Transverse colon (tissue), 4 donors: ENCODE data around the gene NUMB. TPM values are rescaled to one million over a fixed set of nuclear protein-coding genes. Genes with fewer than 3 reads are reported as not detected.

Source experiments
- DNase-seq: peaks from one replicate; pipeline ENCODE4 v3.0.0-alpha.2; 2019
- H3K27ac ChIP-seq, 4 donors: fragments of 200-600 bp; sonication (generic); 2 replicates each; pipeline ENCODE4 v1.5.1; 2016 to 2018; ENCODE audit warnings: inconsistent platforms in 4 of 4
- H3K27me3 ChIP-seq: fragments of 200-600 bp; sonication (generic); 2 replicates; pipeline ENCODE4 v1.5.1; 2017; ENCODE audit warnings: inconsistent platforms
- H3K36me3 ChIP-seq, 4 donors: fragments of 200-600 bp; sonication (generic); 2 replicates each; pipeline ENCODE4 v1.5.1; 2017 to 2019; ENCODE audit warnings: inconsistent platforms in 4 of 4
- H3K4me1 ChIP-seq, 4 donors: fragments of 200-600 bp; sonication (generic); 2 replicates each; pipeline ENCODE4 v1.5.1; 2017 to 2020; ENCODE audit warnings: inconsistent platforms in 4 of 4
- H3K4me3 ChIP-seq, 4 donors: fragments of 200-600 bp; sonication (generic); 1 replicate in 1 of 4; 2 replicates in 3 of 4; pipeline versions ENCODE4 v1.5.1 to v1.6.1; 2017 to 2019; ENCODE audit warnings: inconsistent platforms in 4 of 4
- H3K9me3 ChIP-seq, 2 donors: fragments of 200-600 bp; sonication (generic); 2 replicates each; pipeline ENCODE4 v1.5.1; 2017 to 2019; ENCODE audit warnings: inconsistent platforms in 2 of 2
- EP300 ChIP-seq: sonication (generic); formaldehyde crosslinking; IDR thresholded peaks from one replicate; pipeline ENCODE4 v1.6.1; 2017; ENCODE audit warnings: antibody characterized with exemption, low read depth
- POLR2A ChIP-seq: fragments of 450-650 bp; IDR thresholded peaks from one replicate; pipeline ENCODE4 v1.6.1; 2016; ENCODE audit warnings: antibody characterized with exemption, mild to moderate bottlenecking, moderate library complexity
- POLR2AphosphoS5 ChIP-seq, 3 donors: sonication (generic); formaldehyde crosslinking; IDR thresholded peaks; one replicate each; pipeline ENCODE4 v1.6.1; 2016; ENCODE audit warnings: antibody characterized with exemption in 3 of 3
- WGBS, 2 donors: methylation state at CpG; one replicate each; pipeline ENCODE4 v1.1.5; 2018; ENCODE audit warnings: low coverage in 1 of 2; 5-methylcytosine and 5-hydroxymethylcytosine counted together
- in situ Hi-C, 4 donors: fragments of 200-750 bp; cut with MboI; loops; one replicate each; pipeline versions ENCODE4 v1.15.0 to v1.15.1; 2017; ENCODE audit warnings: low sequenced_read_pairs in 3 of 4, low pct_ligation_motif_present in 1 of 4, low pct_unique_long_range_greater_than_20kb in 1 of 4
- intact Hi-C: fragments of 100-400 bp; cut with DNase I; formaldehyde crosslinking; loops from one replicate; pipeline ENCODE4 v1.15.1; 2023; ENCODE audit warnings: low total_unique reads
- total RNA-seq, 4 donors: library from RNA; depleted of rRNA; stranded (reverse); fragments of >200 nt; gene quantifications; one replicate each; pipeline ENCODE4 v1.1.0, GENCODE V29; 2016
- TF ChIP-seq, protein P1 (sequence below), 5 experiments: fragments of 200-600 bp in 3 of 5; fragments of 450-650 bp in 2 of 5; sonication (generic) in 3 of 5; IDR thresholded peaks; 1 replicate in 2 of 5; 2 replicates in 3 of 5; pipeline ENCODE4 v1.5.1; 2016 to 2017; ENCODE audit warnings: antibody characterized with exemption in 5 of 5, inconsistent platforms in 3 of 5, mild to moderate bottlenecking in 2 of 5, moderate library complexity in 1 of 5

Gene NUMB
- total RNA-seq, 4 donors from 2014 or later = 64.7 to 117 (median 103) TPM

DNA sequence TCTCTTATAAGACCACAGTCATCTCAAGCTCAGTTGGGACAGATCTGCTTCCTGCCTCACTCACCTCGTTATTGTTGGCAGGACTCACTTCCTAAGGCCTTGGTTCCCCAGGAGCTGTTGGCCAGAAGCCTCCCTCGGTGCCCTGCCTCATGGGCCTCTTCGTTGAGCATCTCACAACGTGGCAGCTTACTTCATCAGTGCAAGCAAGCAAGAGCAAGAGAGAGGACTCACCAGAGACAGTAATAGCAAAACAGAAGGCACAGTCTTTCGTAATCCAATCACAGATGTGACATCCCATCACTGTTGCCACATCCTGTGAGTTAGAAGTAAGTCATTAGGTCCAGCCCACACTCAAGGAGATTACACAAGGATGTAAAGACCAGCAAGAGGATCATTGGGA, 5.1 kb upstream of the NUMB start:
- peak; percentile 26 for DNase-seq
- TF ChIP-seq, protein P1, sequence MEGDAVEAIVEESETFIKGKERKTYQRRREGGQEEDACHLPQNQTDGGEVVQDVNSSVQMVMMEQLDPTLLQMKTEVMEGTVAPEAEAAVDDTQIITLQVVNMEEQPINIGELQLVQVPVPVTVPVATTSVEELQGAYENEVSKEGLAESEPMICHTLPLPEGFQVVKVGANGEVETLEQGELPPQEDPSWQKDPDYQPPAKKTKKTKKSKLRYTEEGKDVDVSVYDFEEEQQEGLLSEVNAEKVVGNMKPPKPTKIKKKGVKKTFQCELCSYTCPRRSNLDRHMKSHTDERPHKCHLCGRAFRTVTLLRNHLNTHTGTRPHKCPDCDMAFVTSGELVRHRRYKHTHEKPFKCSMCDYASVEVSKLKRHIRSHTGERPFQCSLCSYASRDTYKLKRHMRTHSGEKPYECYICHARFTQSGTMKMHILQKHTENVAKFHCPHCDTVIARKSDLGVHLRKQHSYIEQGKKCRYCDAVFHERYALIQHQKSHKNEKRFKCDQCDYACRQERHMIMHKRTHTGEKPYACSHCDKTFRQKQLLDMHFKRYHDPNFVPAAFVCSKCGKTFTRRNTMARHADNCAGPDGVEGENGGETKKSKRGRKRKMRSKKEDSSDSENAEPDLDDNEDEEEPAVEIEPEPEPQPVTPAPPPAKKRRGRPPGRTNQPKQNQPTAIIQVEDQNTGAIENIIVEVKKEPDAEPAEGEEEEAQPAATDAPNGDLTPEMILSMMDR (IDR thresholded peaks at IDR 0.05) = no peak
- peak in 1 of 3 donors; percentile 68 for TF ChIP-seq POLR2AphosphoS5 (IDR thresholded peaks at IDR 0.05)
- no peaks in the 10 kb centered on the region for H3K9me3 ChIP-seq
- in situ Hi-C loops (loop anchor here in 1 of 4 donors (10.0 kb wide), 1 partner anchor 169 kb away; no protein-coding TSS in a partner anchor), intact Hi-C loops (no loop called here)
- 20 to 49% methylated on average over 1 to 5 of the region's 5 CpGs for WGBS, 2 donors
- H3K27me3 ChIP-seq = no peaks in the 10 kb centered on the region
- peak overlapping the region; percentile 75 to 87 (median 86) for H3K27ac ChIP-seq
- H3K4me1 ChIP-seq = peaks cover 7 to 77% (median 61%) of the 10 kb centered on the region in 4 donors
- H3K4me3 ChIP-seq = peak overlapping the region in 2 of 4 donors; percentile 15 to 35
- H3K36me3 ChIP-seq = no peaks in the 10 kb centered on the region

DNA sequence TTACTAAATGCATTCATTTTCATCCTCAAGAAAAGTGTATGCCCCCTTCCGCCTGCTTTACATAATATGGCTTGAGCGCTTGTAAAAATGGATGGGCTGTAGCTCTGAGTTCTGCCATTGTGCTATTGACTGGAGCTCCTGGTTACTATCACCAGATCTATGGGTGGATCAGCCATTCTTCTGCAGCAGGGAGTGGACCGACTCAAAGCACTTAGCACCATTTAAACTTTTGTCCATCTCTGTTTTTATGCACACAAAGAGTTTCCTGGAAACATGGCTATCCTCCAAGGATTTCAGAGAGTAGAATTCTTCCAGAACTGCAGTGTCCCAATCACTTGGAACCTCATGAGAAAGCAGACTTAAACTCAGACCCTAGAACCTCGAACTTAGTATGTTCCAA, 4.5 kb upstream of the NUMB start:
- Histone ChIP-seq H3K9me3 (no peaks in the 10 kb centered on the region), H3K4me3 (peak overlapping the region in 3 of 4 donors; percentile 3 to 35 (median 15)), H3K4me1 (peaks cover 7 to 77% (median 61%) of the 10 kb centered on the region in 4 donors), H3K36me3 (no peaks in the 10 kb centered on the region), H3K27ac (peak overlapping the region; percentile 75 to 87 (median 86)), H3K27me3 (no peaks in the 10 kb centered on the region)
- in situ Hi-C loops = loop anchor here in 1 of 4 donors (10.0 kb wide), 1 partner anchor 168 kb away; no protein-coding TSS in a partner anchor
- no peak for DNase-seq
- 27 to 36% methylated on average over 3 to 4 of the region's 4 CpGs for WGBS, 2 donors
- intact Hi-C loops = no loop called here
- TF ChIP-seq EP300 = no peak
- no peak for TF ChIP-seq POLR2AphosphoS5 (IDR thresholded peaks at IDR 0.05)
- no peak for TF ChIP-seq POLR2A
- TF ChIP-seq, protein P1 (IDR thresholded peaks at IDR 0.05) = no peak

DNA sequence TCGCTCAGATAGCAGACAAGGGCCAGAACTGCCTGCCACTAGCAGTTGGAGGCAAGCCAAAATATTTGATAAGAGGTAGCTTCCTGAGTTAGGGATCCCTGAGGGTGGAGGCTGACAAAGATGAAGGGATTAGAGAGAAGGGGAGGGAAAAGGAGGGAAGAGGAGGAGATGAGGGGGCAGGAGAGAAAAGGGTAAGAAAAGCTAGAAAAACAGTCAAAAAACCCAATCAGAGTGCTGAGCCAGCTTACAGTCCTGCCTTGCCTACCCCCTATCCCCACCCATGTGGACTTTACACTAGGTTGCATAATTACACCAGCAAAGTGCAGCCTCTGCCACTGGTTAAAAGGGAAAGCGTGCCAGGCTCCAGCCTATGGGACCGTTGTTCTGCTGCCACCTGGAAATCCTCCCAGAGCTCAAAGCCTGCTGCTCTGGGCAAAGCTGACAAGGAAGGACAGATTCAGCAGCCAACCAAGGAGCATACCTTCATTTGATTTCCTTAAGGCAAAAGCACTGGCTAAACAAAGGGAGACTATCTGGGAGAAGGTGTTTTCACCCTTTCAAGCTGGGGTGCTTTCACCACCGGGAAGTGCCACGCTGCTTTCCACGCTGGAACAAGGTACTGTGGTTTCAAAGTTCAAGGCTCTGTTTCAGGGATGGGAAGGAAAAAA, 3.8 kb upstream of the NUMB start:
- intact Hi-C loops = no loop called here
- Histone ChIP-seq H3K4me3 (peak overlapping the region in 3 of 4 donors; percentile 3 to 35 (median 15)), H3K27ac (peak overlapping the region; percentile 75 to 87 (median 86)), H3K27me3 (no peaks in the 10 kb centered on the region), H3K4me1 (peaks cover 7 to 79% (median 61%) of the 10 kb centered on the region in 4 donors), H3K9me3 (no peaks in the 10 kb centered on the region), H3K36me3 (no peaks in the 10 kb centered on the region)
- in situ Hi-C loops = loop anchor here in 1 of 4 donors (10.0 kb wide), 1 partner anchor 167 kb away; no protein-coding TSS in a partner anchor
- peak; percentile 67 to 86 (median 80) for TF ChIP-seq POLR2AphosphoS5 (IDR thresholded peaks at IDR 0.05)
- no peak for TF ChIP-seq EP300
- TF ChIP-seq, protein P1 (IDR thresholded peaks at IDR 0.05) = no peak
- TF ChIP-seq POLR2A = peak; percentile 82
- 25 to 35% methylated on average over 4 to 6 of the region's 6 CpGs for WGBS, 2 donors
- DNase-seq = peak; percentile 88

DNA sequence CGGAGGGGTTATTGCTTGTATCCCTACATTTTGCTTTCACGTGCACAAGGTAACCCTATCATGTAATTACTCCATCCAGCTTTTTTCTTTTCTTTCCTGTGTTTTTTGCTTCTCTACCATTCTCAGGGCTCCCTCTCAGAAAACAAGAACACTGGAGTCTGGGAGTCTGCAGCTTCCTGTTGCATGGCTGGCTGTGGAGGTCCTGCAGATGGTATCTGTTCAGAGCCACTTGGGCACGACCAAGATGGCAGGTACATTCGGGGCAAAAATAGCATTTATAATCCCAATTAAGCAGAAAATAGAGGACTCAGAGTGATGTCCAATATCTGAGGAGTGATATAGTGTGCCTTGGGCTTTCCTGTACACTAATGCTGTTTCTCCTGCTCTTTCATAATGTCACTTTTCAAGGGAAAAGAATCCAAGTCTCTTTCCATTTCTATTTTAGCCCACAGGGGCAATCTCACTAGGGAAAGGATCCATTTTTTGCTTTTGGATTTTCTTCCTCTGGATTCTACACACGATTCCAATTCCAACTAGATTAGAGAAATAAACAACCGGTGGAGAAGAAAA, 3.2 kb upstream of the NUMB start:
- peaks cover 7 to 84% (median 67%) of the 10 kb centered on the region in 4 donors for H3K4me1 ChIP-seq
- peak overlapping the region; percentile 75 to 87 (median 86) for H3K27ac ChIP-seq
- 28 to 38% methylated on average over 6 of the region's 6 CpGs for WGBS, 2 donors
- intact Hi-C loops (no loop called here), in situ Hi-C loops (loop anchor here in 1 of 4 donors (10.0 kb wide), 1 partner anchor 167 kb away; no protein-coding TSS in a partner anchor)
- H3K9me3 ChIP-seq = no peaks in the 10 kb centered on the region
- TF ChIP-seq POLR2AphosphoS5 (IDR thresholded peaks at IDR 0.05) (no peak), POLR2A (no peak), EP300 (no peak)
- TF ChIP-seq, protein P1 (IDR thresholded peaks at IDR 0.05) = no peak
- DNase-seq = no peak
- H3K4me3 ChIP-seq = peak overlapping the region in 2 of 4 donors; percentile 15 to 35
- no peaks in the 10 kb centered on the region for H3K36me3 ChIP-seq
- H3K27me3 ChIP-seq = no peaks in the 10 kb centered on the region
